NCI-H510A (cell line): ENCODE data around the gene EYA2.
"Not testable (repeated sequence)": the region's sequence is repeated elsewhere in the genome, so short reads cannot be mapped to it uniquely, and the experiment has no call there.

Source experiments
- DNase-seq: peaks from one replicate; lab custom pipeline; 2025; lab: John Stamatoyannopoulos, UW

EYA2 gene

GRCh38 chr20:46955601-46956556 is 61.2 kb downstream of the EYA2 start:
- no peak for DNase-seq

GRCh38 chr20:46959081-46959692 is 64.5 kb downstream of the EYA2 start:
- DNase-seq = no peak

- DNase-seq = no peak
Measured at GRCh38 chr20:46959821-46960220, 65.2 kb downstream of the EYA2 start.

- no peak for DNase-seq
Measured at GRCh38 chr20:46960536-46960935, 65.9 kb downstream of the EYA2 start.

- not testable (repeated sequence) for DNase-seq
Measured at GRCh38 chr20:46961968-46962367, 67.3 kb downstream of the EYA2 start.

- DNase-seq = no peak
Measured at GRCh38 chr20:46962452-46963195, 68.0 kb downstream of the EYA2 start.

- DNase-seq = no peak
Measured at GRCh38 chr20:46963196-46963529, 68.5 kb downstream of the EYA2 start.

- peak; percentile 85 for DNase-seq
Measured at GRCh38 chr20:46963758-46964617, 69.3 kb downstream of the EYA2 start.

GRCh38 chr20:46964618-46965455 is 70.2 kb downstream of the EYA2 start:
- no peak for DNase-seq

- DNase-seq = peak; percentile 93
Measured at GRCh38 chr20:46965477-46965876, 70.8 kb downstream of the EYA2 start.

GRCh38 chr20:46967646-46968045 is 73.0 kb downstream of the EYA2 start:
- peak; percentile 54 for DNase-seq

- peak; percentile 56 for DNase-seq
Measured at GRCh38 chr20:46970937-46971630, 76.4 kb downstream of the EYA2 start.

GRCh38 chr20:46973766-46974165 is 79.1 kb downstream of the EYA2 start:
- DNase-seq = no peak

- DNase-seq = no peak
Measured at GRCh38 chr20:46974669-46975434, 80.2 kb downstream of the EYA2 start.

- DNase-seq = no peak
Measured at GRCh38 chr20:46975976-46976375, 81.3 kb downstream of the EYA2 start.

GRCh38 chr20:46977204-46977603 is 82.6 kb downstream of the EYA2 start:
- DNase-seq = no peak

GRCh38 chr20:46977909-46978588 is 83.4 kb downstream of the EYA2 start:
- DNase-seq = no peak

GRCh38 chr20:46978951-46979491 is 84.4 kb downstream of the EYA2 start:
- no peak for DNase-seq
